Measurements from ENCODE around the gene LAMA5.
"Not testable (repeated sequence)": the region's sequence is repeated elsewhere in the genome, so short reads cannot be mapped to it uniquely, and the experiment has no call there.

LAMA5 gene

GRCh38 chr20:62387933-62388635 is 21.0 kb upstream of the LAMA5 start:
- DNase-seq, result no peak

- DNase-seq, result no peak
Measured at GRCh38 chr20:62387219-62387913, 20.3 kb upstream of the LAMA5 start.

GRCh38 chr20:62386383-62387218 is 19.5 kb upstream of the LAMA5 start, which contains the start of gene RPS21:
TSS of gene RPS21 (plus strand) at chr20:62387103. CDS start at chr20:62387339, 236 bp downstream.
- DNase-seq, result peak; percentile 88

GRCh38 chr20:62382306-62383198 is 15.4 kb upstream of the LAMA5 start:
- DNase-seq, result peak; percentile 66

- no peak for DNase-seq
Measured at GRCh38 chr20:62381842-62382241, 14.7 kb upstream of the LAMA5 start.

GRCh38 chr20:62381202-62381797 is 14.2 kb upstream of the LAMA5 start:
- DNase-seq, result no peak

- no peak for DNase-seq
Measured at GRCh38 chr20:62378215-62378614, 11.1 kb upstream of the LAMA5 start.

- DNase-seq, result no peak
Measured at GRCh38 chr20:62377615-62378178, 10.6 kb upstream of the LAMA5 start.

GRCh38 chr20:62377064-62377461 is 10.0 kb upstream of the LAMA5 start:
- no peak for DNase-seq

GRCh38 chr20:62376112-62377063 is 9.3 kb upstream of the LAMA5 start:
- no peak for DNase-seq

GRCh38 chr20:62374331-62375152 is 7.4 kb upstream of the LAMA5 start:
- DNase-seq, result no peak

GRCh38 chr20:62373631-62374179 is 6.6 kb upstream of the LAMA5 start:
- DNase-seq, result not testable (repeated sequence)

GRCh38 chr20:62372042-62372993 is 5.2 kb upstream of the LAMA5 start:
- DNase-seq, result no peak

- no peak for DNase-seq
Measured at GRCh38 chr20:62371588-62372041, 4.5 kb upstream of the LAMA5 start.

- no peak for DNase-seq
Measured at GRCh38 chr20:62370807-62371587, 3.9 kb upstream of the LAMA5 start.

- DNase-seq, result no peak
Measured at GRCh38 chr20:62370115-62370806, 3.1 kb upstream of the LAMA5 start.

- DNase-seq, result no peak
Measured at GRCh38 chr20:62369815-62370114, 2.7 kb upstream of the LAMA5 start.

Measured in NCI-H526 treated with DMSO at 0.1 percent for 48 hours (cell line).